Memory B cell (primary cell): ENCODE results near the gene ADGRV1.

ENCODE experiments used
- ATAC-seq: fragments of 150-1000 bp; cut with Tn5 transposase; 2 replicates; pipeline ENCODE4 v1.10.0; 2021; ENCODE audit warnings: low read depth, mild to moderate bottlenecking, moderate library complexity
- DNase-seq, 2 donors: peaks; one replicate each; pipeline ENCODE4 v3.0.0; 2022; ENCODE audit warnings: low spot score in 2 of 2
- H3K27ac Mint-ChIP-seq: one replicate; pipeline ENCODE4 v1.8.0; 2022; ENCODE audit warnings: mild to moderate bottlenecking, moderate library complexity, mixed read lengths
- H3K27me3 Mint-ChIP-seq: one replicate; pipeline ENCODE4 v1.8.0; 2022; ENCODE audit warnings: mixed read lengths
- H3K36me3 Mint-ChIP-seq: one replicate; pipeline ENCODE4 v1.8.0; 2022; ENCODE audit warnings: mild to moderate bottlenecking, mixed read lengths
- H3K4me1 Mint-ChIP-seq: one replicate; pipeline ENCODE4 v1.8.0; 2022; ENCODE audit warnings: mixed read lengths
- H3K4me3 Mint-ChIP-seq: one replicate; pipeline ENCODE4 v1.8.0; 2022; ENCODE audit warnings: mild to moderate bottlenecking, moderate library complexity, mixed read lengths
- H3K9me3 Mint-ChIP-seq: one replicate; pipeline ENCODE4 v1.8.0; 2022; ENCODE audit warnings: mixed read lengths

ADGRV1 gene

GRCh38 chr5:90545511-90545910 lies 13.1 kb upstream of the ADGRV1 start:
- no peak overlapping the region for H3K4me3 Mint-ChIP-seq
- H3K27me3 Mint-ChIP-seq = peaks cover 10% of the 10 kb centered on the region
- no peaks in the 10 kb centered on the region for H3K4me1 Mint-ChIP-seq
- no peaks in the 10 kb centered on the region for H3K36me3 Mint-ChIP-seq
- no peak overlapping the region for H3K27ac Mint-ChIP-seq
- ATAC-seq = no peak
- no peaks in the 10 kb centered on the region for H3K9me3 Mint-ChIP-seq
- DNase-seq = no peak

DNA sequence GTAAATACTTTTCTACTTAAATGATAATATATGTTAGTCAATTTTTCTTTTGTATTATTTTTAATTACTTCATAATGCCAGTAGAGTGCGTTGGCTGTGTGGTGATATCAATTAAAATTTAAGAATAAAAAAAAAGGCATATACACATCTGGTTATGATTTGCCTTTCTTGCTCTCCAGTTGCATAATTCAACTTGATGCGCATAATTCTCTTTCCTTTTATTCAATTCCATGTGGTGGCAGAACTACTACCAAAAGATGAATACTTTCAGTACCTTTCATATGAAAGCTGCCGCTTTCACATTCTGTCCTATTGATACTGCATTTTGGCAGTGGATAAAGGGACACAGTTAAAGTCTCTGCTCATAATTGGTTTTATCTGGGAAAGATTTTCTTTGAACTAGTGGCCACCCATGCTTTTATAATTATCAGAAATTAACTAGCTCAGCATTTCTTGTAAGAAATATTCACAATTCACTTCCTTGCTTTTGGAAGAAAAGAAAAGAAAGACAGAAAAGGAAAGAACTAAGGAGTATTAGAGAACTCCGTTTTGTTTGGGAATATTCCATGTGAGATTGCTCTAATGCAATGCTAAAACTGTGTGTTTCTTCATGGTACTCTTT lies 12.3 kb upstream of the ADGRV1 start:
- ATAC-seq = no peak
- Mint-ChIP-seq H3K4me1 (no peaks in the 10 kb centered on the region), H3K27me3 (peaks cover 10% of the 10 kb centered on the region), H3K36me3 (no peaks in the 10 kb centered on the region), H3K27ac (no peak overlapping the region), H3K4me3 (no peak overlapping the region), H3K9me3 (no peaks in the 10 kb centered on the region)
- no peak for DNase-seq

DNA sequence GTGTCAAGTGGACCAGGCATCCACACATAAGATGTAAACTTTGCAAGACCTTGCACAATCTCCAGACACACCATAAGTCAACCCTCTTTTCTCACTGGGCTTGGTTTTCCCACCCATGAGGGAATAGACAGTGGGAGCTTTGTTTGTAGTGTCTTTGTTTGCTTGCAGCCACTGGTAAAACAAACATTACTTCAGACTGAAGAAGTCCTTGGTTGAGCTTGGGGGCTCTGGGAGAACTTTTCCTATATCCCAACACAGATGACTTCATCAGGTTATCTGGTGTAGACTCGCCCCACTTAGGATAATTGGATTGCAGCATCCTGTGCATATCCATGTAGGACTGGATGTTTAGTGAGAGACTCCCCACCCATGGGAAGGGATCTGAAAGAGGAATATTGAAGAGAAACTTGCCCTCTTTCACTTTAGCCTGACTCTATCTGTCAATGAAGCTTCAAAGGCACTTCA lies 11.5 kb upstream of the ADGRV1 start:
- Mint-ChIP-seq H3K4me1 (peaks cover 4% of the 10 kb centered on the region), H3K36me3 (no peaks in the 10 kb centered on the region), H3K27ac (no peak overlapping the region), H3K4me3 (no peak overlapping the region), H3K9me3 (no peaks in the 10 kb centered on the region), H3K27me3 (peaks cover 10% of the 10 kb centered on the region)
- no peak for ATAC-seq
- DNase-seq = no peak

DNA sequence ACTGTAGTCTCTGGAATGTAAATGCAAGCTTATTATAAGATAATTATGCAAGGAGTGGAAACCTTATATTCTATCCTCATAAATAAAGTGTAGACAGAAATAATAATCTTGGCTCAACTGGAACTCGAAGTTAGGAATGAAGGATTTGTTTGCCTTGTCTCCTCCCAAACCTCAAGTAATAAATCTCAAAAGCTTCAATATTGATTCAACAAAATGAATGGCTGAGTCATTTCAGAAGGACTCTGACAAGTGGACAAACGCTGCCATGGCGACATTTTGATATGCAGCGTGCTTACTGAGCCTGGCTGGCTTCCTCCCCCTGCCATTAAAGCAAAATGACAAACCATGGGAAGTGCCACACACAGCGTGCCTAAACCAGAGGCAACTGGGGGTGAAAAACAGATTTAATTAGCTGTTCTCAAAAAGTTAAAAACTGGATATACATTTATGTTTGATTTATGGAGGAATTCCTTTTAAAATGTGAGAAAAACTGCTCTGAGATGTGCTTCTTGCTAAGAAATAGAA lies 10.5 kb upstream of the ADGRV1 start:
- H3K4me1 Mint-ChIP-seq = peaks cover 4% of the 10 kb centered on the region
- no peak overlapping the region for H3K27ac Mint-ChIP-seq
- H3K27me3 Mint-ChIP-seq = peaks cover 12% of the 10 kb centered on the region
- H3K36me3 Mint-ChIP-seq = no peaks in the 10 kb centered on the region
- H3K9me3 Mint-ChIP-seq = no peaks in the 10 kb centered on the region
- DNase-seq (no peak), ATAC-seq (no peak)
- H3K4me3 Mint-ChIP-seq = no peak overlapping the region

- Mint-ChIP-seq H3K27ac (no peak overlapping the region), H3K4me3 (no peak overlapping the region), H3K4me1 (peaks cover 4% of the 10 kb centered on the region), H3K9me3 (no peaks in the 10 kb centered on the region), H3K36me3 (no peaks in the 10 kb centered on the region), H3K27me3 (peaks cover 12% of the 10 kb centered on the region)
- DNase-seq (no peak), ATAC-seq (no peak)
Observed at GRCh38 chr5:90549223-90549622, 9.4 kb upstream of the ADGRV1 start.

- ATAC-seq = no peak
Observed at GRCh38 chr5:90549729-90550275, 8.8 kb upstream of the ADGRV1 start.

GRCh38 chr5:90550963-90551362 lies 7.6 kb upstream of the ADGRV1 start:
- peak; percentile 32 for ATAC-seq
- peaks cover 10% of the 10 kb centered on the region for H3K27me3 Mint-ChIP-seq

More at GRCh38 chr5:90549729-90550275, 8.8 kb upstream of the ADGRV1 start:
- no peak for DNase-seq
- H3K9me3 Mint-ChIP-seq = no peaks in the 10 kb centered on the region
- peaks cover 4% of the 10 kb centered on the region for H3K4me1 Mint-ChIP-seq
- H3K36me3 Mint-ChIP-seq = no peaks in the 10 kb centered on the region
- no peak overlapping the region for H3K27ac Mint-ChIP-seq
- H3K4me3 Mint-ChIP-seq = no peak overlapping the region
- peaks cover 14% of the 10 kb centered on the region for H3K27me3 Mint-ChIP-seq

DNA sequence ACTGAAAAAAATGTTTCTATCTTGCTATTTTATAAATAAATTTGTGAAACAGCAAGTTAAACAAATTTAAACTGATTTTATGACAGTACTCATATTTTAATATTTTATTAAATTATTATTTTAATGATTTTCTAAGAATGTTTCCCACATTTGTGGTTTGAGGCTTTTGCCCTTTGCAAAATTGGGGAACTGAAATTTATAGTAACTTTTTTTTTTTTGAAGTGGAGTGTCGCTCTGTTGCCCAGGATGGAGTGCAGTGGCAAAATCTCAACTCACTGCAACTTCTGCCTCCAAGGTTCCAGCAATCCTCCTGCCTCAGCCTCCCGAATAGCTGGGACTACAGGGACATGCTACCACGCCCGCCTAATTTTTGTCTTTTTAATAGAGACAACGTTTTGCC lies 7.2 kb upstream of the ADGRV1 start:
- H3K36me3 Mint-ChIP-seq = no peaks in the 10 kb centered on the region
- H3K27me3 Mint-ChIP-seq = peaks cover 12% of the 10 kb centered on the region
- peaks cover 4% of the 10 kb centered on the region for H3K4me1 Mint-ChIP-seq
- no peaks in the 10 kb centered on the region for H3K9me3 Mint-ChIP-seq
- H3K27ac Mint-ChIP-seq = no peak overlapping the region
- H3K4me3 Mint-ChIP-seq = no peak overlapping the region
- DNase-seq (no peak), ATAC-seq (peak; percentile 76)

More at GRCh38 chr5:90550963-90551362, 7.6 kb upstream of the ADGRV1 start:
- no peak overlapping the region for H3K4me3 Mint-ChIP-seq
- peaks cover 4% of the 10 kb centered on the region for H3K4me1 Mint-ChIP-seq
- no peak overlapping the region for H3K27ac Mint-ChIP-seq
- no peaks in the 10 kb centered on the region for H3K36me3 Mint-ChIP-seq
- no peak for DNase-seq
- H3K9me3 Mint-ChIP-seq = no peaks in the 10 kb centered on the region

DNA sequence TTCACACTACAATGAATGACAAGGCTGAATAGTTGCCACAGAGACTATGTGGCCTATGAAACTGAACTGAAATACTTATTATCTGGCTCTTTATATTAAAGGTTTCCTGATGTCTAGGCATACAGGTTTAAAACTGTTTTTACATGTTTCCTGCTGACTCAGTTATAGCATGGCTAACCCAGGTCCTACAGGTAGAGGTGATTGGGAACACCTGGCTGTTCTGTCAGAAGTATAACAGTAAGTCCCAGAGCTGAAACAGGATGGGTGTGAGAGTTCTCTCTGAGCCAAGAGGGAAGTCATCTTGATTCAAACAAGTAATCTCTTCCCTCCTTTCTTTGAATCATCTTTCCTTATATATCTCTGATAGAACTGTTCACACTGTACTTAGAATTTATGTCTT lies 4.9 kb upstream of the ADGRV1 start:
- no peaks in the 10 kb centered on the region for H3K36me3 Mint-ChIP-seq
- no peaks in the 10 kb centered on the region for H3K9me3 Mint-ChIP-seq
- DNase-seq (no peak), ATAC-seq (no peak)
- no peak overlapping the region for H3K4me3 Mint-ChIP-seq
- peaks cover 23% of the 10 kb centered on the region for H3K27me3 Mint-ChIP-seq
- peaks cover 13% of the 10 kb centered on the region for H3K4me1 Mint-ChIP-seq
- no peak overlapping the region for H3K27ac Mint-ChIP-seq

GRCh38 chr5:90554358-90555006 lies 4.1 kb upstream of the ADGRV1 start:
- no peak overlapping the region for H3K27ac Mint-ChIP-seq
- H3K4me1 Mint-ChIP-seq = peaks cover 18% of the 10 kb centered on the region
- peaks cover 26% of the 10 kb centered on the region for H3K27me3 Mint-ChIP-seq
- no peak overlapping the region for H3K4me3 Mint-ChIP-seq
- no peaks in the 10 kb centered on the region for H3K9me3 Mint-ChIP-seq
- peak; percentile 26 for ATAC-seq
- H3K36me3 Mint-ChIP-seq = no peaks in the 10 kb centered on the region
- no peak for DNase-seq

DNA sequence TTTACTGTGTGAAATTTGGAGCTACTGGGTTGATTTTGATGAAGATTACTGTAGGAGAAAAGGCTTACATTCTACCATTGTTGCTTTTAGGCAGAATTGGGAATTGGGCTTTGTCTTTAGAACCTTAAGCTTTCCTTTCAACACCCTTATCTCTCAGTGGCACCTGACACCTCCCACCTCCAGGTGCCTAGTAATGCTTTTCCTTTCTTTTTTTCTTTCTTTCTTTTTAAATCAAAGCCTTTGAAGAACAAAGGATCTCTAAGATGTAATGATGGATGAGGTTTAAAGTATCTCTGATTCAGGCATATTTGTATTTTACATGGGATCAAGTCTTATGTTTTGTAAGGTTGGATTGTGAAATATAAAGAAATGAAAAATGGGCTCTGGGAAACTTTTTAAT lies 2.9 kb upstream of the ADGRV1 start:
- H3K27me3 Mint-ChIP-seq = peaks cover 26% of the 10 kb centered on the region
- H3K36me3 Mint-ChIP-seq = no peaks in the 10 kb centered on the region
- H3K9me3 Mint-ChIP-seq = no peaks in the 10 kb centered on the region
- DNase-seq (no peak), ATAC-seq (no peak)
- no peak overlapping the region for H3K4me3 Mint-ChIP-seq
- no peak overlapping the region for H3K27ac Mint-ChIP-seq
- H3K4me1 Mint-ChIP-seq = peaks cover 18% of the 10 kb centered on the region

DNA sequence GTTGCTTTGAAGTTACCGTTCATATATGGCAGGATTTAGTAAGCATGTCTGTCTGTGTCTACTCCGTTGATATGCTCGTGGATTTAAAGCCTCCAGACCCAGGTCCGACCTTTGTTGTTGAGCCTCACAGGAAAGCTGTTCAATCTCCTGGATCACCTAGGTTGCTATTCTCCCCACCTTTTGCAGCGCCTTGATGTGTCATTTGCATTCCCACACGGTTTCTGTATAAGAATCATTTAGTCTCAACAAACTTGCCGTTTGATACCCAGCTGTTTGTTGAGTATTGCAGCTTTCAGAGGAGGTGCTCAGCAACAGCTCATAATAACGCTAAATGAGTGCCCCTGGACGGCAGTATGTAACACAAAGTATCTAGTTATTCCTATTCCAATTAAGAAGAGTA lies 1.2 kb upstream of the ADGRV1 start:
- no peak for DNase-seq
- Mint-ChIP-seq H3K36me3 (no peaks in the 10 kb centered on the region), H3K9me3 (no peaks in the 10 kb centered on the region), H3K27me3 (peaks cover 29% of the 10 kb centered on the region), H3K4me1 (peaks cover 14% of the 10 kb centered on the region), H3K27ac (no peak overlapping the region), H3K4me3 (no peak overlapping the region)
- no peak for ATAC-seq

- Mint-ChIP-seq H3K36me3 (no peaks in the 10 kb centered on the region), H3K9me3 (no peaks in the 10 kb centered on the region), H3K4me3 (peak overlapping the region; percentile 78), H3K4me1 (peaks cover 14% of the 10 kb centered on the region), H3K27me3 (peaks cover 27% of the 10 kb centered on the region), H3K27ac (no peak overlapping the region)
- ATAC-seq (no peak), DNase-seq (no peak)
Observed at GRCh38 chr5:90557871-90558270, 726 bp upstream of the ADGRV1 start.

DNA sequence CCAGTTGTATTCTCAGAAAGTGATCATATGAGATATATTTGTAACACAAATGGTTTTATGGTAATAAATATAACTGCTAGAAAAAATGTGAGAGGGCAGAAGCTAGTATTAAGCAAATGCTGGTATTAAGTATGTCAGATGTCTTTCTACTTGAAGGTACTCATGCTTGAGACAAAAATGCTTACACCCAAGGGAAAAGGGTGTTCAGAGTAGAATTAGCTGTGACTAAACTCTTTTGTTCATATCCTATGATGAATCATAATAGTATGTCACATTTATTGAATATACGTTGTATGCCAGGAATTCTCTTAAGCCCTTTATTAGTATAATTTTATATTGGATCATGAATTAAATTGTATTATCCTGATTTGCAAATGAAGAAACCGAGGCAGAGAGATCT lies 2.2 kb downstream of the ADGRV1 start:
- no peak overlapping the region for H3K27ac Mint-ChIP-seq
- H3K27me3 Mint-ChIP-seq = peaks cover 27% of the 10 kb centered on the region
- peaks cover 14% of the 10 kb centered on the region for H3K4me1 Mint-ChIP-seq
- DNase-seq (no peak), ATAC-seq (no peak)
- no peak overlapping the region for H3K4me3 Mint-ChIP-seq
- no peaks in the 10 kb centered on the region for H3K36me3 Mint-ChIP-seq
- no peaks in the 10 kb centered on the region for H3K9me3 Mint-ChIP-seq
